GM12874 (cell line): ENCODE results near the gene COL9A3.

Experiments
- TF ChIP-seq, protein P1 (sequence below): IDR thresholded peaks from 2 replicates; pipeline ENCODE4 v1.5.1; 2011; ENCODE audit warnings: low read depth, mild to moderate bottlenecking, control low read depth, low read length, moderate library complexity; ENCODE audit not compliant: insufficient read depth

The COL9A3 gene

DNA sequence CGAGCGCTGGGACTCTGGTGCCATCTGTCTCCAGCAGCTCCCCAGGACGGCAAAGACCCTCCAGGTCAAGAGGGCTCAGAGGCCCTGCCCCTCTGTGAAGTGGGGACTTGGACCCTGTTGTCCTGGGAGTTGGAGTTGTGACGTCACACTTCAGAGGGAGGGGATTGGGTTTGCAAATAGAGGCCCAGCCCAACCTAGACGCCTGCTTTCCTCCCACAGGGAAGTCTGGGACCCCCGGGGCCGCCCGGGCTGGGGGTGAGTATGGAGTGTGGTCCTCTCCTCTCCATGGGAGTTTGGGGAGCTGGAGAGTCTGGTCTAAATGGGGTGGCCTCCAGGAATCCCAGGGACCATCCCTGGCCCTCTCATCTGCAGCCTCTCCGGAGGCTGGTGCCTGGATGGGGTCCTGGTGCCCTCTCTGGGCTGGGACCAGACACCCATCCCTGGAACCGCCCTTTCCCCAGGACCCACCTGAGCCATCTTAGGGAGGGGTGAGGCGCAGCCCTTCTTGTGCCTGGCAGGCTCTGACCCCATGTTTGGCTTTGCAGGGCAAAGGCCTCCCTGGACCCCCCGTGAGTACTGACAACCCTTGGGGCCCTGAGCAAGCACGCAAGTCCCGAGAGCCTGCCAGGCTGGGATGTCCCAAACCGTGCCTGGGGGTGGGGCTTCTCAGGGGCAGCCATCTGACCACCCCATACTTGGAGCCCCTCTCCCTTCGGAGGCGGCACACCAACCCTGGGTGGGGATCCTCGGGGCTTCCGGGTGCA lies 4.3 kb downstream of the COL9A3 start:
- TF ChIP-seq, protein P1, sequence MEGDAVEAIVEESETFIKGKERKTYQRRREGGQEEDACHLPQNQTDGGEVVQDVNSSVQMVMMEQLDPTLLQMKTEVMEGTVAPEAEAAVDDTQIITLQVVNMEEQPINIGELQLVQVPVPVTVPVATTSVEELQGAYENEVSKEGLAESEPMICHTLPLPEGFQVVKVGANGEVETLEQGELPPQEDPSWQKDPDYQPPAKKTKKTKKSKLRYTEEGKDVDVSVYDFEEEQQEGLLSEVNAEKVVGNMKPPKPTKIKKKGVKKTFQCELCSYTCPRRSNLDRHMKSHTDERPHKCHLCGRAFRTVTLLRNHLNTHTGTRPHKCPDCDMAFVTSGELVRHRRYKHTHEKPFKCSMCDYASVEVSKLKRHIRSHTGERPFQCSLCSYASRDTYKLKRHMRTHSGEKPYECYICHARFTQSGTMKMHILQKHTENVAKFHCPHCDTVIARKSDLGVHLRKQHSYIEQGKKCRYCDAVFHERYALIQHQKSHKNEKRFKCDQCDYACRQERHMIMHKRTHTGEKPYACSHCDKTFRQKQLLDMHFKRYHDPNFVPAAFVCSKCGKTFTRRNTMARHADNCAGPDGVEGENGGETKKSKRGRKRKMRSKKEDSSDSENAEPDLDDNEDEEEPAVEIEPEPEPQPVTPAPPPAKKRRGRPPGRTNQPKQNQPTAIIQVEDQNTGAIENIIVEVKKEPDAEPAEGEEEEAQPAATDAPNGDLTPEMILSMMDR: no peak

DNA sequence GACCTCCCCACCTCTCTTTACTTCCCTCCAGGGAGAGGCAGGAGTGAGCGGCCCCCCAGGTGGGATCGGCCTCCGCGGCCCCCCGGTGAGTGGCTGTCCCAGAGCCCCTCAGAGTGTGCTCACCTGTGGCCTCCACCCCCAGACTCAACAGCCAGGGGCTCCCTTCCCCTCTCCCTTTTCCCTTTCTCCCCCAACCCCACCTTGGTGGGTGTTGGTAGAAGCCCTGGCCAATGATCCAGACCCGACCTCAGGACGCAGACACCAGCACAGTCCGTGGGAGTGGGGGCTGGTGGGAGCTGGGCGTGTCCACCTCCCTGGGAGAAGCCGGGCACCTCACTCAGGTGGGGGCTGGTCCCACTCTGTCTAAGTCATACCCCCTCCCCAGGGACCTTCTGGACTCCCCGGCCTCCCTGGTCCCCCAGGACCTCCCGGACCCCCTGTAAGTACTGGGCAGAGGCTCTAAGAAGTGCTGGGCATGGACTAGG lies 4.9 kb downstream of the COL9A3 start:
- TF ChIP-seq, protein P1: no peak

DNA sequence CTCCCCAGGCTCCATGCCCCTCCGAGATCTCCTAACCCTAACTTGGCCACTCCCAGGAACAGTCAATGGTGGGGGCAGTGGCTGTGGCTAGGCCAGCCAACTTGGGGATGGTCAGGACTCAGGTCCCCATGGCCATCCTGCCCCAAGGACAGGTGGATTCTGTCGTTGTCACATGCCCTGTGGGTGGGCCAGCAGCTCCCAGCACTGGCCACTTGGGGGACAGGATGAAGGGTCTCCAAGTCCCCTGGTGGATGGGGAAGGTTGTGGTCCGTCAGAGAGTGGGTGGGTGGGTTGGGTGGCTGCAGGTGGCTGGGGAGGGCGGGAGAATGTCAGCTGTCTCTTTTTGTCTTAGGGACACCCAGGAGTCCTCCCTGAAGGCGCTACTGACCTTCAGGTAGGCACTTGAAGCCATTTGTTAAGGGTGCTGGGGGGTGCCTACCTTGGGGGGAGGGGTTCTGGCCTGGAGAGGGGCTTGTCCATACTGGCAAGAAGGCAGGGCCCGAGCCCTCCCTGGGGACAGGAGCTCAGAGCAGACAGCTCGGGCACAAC lies 5.5 kb downstream of the COL9A3 start:
- TF ChIP-seq, protein P1: no peak

DNA sequence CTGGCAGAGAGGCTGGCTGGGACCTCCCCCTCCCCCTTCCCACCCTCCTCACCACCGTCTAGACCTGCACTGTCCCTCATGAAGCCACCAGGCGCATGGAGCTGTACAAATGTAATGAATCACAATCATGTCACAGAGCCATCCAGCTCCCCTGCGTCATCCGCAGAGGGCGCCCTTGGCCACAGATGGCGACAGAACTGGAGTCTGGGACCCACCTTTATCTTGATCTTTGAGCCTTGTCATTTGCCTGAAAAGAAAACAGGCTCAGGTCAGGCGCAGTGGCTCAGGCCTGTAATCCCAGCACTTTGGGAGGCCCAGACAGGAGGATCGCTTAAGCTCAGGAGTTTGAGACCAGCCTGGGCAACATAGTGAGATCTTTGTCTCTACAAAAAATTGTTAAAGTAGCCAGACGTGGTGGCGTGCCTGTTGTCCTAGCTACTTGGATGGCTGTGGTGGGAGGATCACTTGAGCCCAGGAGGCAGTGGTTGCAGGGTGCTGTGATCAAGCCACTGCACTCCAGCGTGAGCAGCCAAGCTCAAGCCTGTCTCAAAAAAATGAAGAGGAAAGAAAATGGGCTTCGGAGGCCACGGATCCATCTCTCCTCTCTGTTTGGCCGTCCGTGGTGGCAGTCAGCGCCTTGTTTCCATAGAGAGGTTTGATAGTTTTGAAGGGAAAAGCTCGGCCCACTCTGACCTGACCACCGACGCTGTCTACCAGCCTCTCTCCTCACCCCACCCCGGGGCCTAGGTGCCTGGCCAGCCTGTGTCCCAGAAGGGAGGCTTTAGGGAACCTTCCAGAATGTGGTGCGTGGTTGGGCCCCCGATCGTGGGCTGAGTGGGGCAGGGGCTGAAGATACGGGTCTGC lies 6.2 kb downstream of the COL9A3 start:
- TF ChIP-seq, protein P1: peak; percentile 33

DNA sequence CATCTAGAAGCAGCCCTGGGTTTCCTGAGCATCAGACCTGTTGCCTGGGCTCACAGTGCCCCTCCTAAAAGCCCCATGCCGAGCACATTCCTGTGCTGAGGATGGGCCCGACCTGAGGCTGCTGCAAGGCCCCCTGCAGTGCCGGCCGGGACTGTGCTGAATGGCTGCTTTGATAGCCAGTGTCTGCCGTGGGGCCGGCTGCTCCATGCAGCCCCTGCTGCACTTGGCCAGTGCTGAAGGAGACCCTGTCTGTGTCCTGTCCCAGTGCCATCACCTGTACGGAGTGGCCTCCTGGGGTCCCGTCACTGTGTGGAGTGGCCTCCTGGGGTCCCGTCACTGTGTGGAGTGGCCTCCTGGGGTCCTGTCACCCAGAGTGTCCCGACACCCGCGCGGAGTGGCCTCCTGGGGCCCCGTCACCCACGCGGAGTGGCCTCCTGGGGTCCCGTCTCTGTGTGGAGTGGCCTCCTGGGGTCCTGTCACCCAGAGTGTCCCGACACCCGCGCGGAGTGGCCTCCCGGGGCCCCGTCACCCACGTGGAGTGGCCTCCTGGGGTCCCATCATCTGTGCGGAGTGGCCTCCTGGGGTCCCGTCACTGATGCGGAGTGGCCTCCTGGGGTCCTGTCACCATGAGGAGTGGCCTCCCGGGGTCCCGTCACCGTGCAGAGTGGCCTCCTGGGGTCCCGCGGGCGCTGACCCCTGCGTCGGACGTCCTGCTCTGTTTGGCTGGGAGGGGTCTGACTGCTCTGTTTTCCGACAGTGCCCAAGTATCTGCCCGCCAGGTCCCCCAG lies 7.0 kb downstream of the COL9A3 start:
- TF ChIP-seq, protein P1: no peak

DNA sequence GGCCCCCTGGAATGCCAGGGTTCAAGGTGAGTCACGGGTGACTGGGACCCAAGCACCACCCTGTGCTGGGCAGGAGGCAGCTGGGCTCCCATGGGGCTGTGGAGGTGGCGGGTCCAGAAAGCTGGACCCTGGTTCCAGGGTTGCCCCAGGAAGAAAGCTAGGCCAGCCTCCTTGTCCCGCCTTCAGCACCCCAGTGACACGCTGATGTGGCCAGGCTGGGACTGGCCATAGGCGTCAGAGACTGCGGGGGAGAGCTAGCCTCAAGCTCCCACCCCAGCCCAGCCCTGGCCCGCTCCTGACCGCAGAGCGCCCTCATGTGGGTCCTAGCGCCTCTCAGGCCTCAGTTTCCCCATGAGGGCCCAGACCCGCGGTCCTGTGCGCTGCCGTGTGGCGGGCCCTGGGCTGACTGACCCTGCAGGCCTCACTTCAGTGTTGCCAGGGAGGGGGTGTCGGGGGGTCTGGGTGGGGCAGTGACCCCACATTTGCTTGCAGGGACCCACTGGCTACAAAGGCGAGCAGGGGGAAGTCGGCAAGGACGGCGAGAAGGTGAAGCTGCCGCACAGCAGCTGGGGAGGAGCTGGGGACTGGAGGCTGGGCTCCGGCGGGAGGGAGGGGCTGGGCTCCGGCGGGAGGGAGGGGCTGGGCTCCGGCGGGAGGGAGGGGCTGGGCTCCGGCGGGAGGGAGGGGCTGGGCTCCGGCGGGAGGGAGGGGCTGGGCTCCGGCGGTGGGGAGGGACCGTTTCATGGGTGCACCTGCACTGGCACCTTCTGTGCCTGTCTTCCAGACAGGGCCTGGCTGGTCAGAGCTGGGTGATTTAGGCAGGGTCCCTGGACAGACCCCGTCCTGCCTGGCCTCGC lies 7.9 kb downstream of the COL9A3 start:
- TF ChIP-seq, protein P1: no peak
